Endothelial cell (in vitro differentiated cells): ENCODE measurements around the gene A4GNT. TPM values are rescaled to one million over a fixed set of nuclear protein-coding genes. Genes with fewer than 3 reads are reported as not detected.

Experiments used
- DNase-seq: peaks from one replicate; pipeline ENCODE4 v3.0.0; 2021; ENCODE audit warnings: low spot score
- H3K27ac Mint-ChIP-seq: one replicate; pipeline ENCODE4 v1.8.0; 2021; ENCODE audit warnings: mixed read lengths, inconsistent platforms; ENCODE audit not compliant: unreplicated experiment
- H3K27me3 Mint-ChIP-seq: one replicate; pipeline ENCODE4 v1.8.0; 2021; ENCODE audit warnings: mild to moderate bottlenecking, moderate library complexity, mixed read lengths, inconsistent platforms; ENCODE audit not compliant: unreplicated experiment
- H3K36me3 Mint-ChIP-seq: one replicate; pipeline ENCODE4 v1.8.0; 2021; ENCODE audit warnings: mild to moderate bottlenecking, low read depth, mixed read lengths, inconsistent platforms; ENCODE audit not compliant: unreplicated experiment
- H3K4me1 Mint-ChIP-seq: one replicate; pipeline ENCODE4 v1.8.0; 2021; ENCODE audit warnings: mild to moderate bottlenecking, mixed read lengths, inconsistent platforms; ENCODE audit not compliant: unreplicated experiment
- H3K4me3 Mint-ChIP-seq: one replicate; pipeline ENCODE4 v1.8.0; 2021; ENCODE audit warnings: mild to moderate bottlenecking, mixed read lengths, inconsistent platforms; ENCODE audit not compliant: unreplicated experiment
- H3K9me3 Mint-ChIP-seq: one replicate; pipeline ENCODE4 v1.8.0; 2021; ENCODE audit warnings: mixed read lengths, inconsistent platforms; ENCODE audit not compliant: unreplicated experiment
- CTCF ChIP-seq: fragments of 200-600 bp; sonication (generic); IDR thresholded peaks from one replicate; pipeline ENCODE4 v1.5.0; 2021; ENCODE audit warnings: antibody characterized with exemption; ENCODE audit not compliant: unreplicated experiment
- total RNA-seq: library from RNA; stranded (reverse); fragmentation: NEBNext Ultra II Directional; extraction: Animal tissue kit (Norgen Biotek cat#: 25700); gene quantifications from one replicate; pipeline ENCODE4 v1.2.1, GENCODE V29; 2021; ENCODE audit not compliant: unreplicated experiment

The A4GNT gene
- total RNA-seq, 1 donor from 2014 or later: not detected

GRCh38 chr3:138135146-138135832 lies 3.1 kb upstream of the A4GNT start:
- no peak for DNase-seq
- no peaks in the 10 kb centered on the region for H3K27me3 Mint-ChIP-seq
- no peak for TF ChIP-seq CTCF
- H3K27ac Mint-ChIP-seq: no peak overlapping the region
- H3K9me3 Mint-ChIP-seq: no peaks in the 10 kb centered on the region
- H3K36me3 Mint-ChIP-seq: no peaks in the 10 kb centered on the region
- H3K4me1 Mint-ChIP-seq: peaks cover 6% of the 10 kb centered on the region
- H3K4me3 Mint-ChIP-seq: no peak overlapping the region

DNA sequence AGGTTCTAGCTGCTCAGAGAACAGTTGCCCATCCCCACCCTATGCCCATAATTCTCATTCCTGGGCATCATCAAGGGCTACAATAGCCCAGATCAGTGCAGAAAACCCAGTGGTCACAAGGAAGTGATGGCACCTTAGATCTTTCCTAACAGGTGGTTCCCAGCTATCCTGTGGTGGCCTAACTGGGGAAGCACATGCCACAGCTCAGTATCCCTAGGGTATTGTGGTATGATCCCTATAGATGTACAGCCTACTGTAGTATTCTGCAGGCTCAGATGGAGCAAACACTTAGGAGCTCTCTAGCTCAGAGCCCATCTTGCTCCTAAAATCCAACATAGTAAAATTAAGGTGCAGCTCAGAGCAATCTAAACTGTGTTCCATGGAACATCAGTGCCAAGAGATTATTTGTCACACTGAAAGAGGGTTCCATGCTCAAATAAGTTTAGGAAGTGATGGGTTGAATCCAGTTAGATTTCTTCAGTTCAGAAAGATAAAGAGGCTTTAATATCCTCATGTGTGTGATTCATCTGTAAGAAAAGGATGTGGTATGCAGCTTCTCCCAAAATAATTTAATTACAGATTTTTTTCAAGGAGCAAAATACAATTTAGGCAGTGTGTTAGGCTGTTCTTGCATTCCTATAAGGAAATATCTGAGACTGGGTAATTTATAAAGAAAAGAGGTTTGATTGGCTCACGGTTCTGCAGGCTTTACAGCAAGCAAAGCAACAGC lies 4.4 kb downstream of the A4GNT start:
- no peak for DNase-seq
- Mint-ChIP-seq H3K36me3 (no peaks in the 10 kb centered on the region), H3K4me3 (no peak overlapping the region), H3K27ac (no peak overlapping the region), H3K4me1 (no peaks in the 10 kb centered on the region), H3K27me3 (peaks cover 3% of the 10 kb centered on the region), H3K9me3 (no peaks in the 10 kb centered on the region)
- no peak for TF ChIP-seq CTCF

DNA sequence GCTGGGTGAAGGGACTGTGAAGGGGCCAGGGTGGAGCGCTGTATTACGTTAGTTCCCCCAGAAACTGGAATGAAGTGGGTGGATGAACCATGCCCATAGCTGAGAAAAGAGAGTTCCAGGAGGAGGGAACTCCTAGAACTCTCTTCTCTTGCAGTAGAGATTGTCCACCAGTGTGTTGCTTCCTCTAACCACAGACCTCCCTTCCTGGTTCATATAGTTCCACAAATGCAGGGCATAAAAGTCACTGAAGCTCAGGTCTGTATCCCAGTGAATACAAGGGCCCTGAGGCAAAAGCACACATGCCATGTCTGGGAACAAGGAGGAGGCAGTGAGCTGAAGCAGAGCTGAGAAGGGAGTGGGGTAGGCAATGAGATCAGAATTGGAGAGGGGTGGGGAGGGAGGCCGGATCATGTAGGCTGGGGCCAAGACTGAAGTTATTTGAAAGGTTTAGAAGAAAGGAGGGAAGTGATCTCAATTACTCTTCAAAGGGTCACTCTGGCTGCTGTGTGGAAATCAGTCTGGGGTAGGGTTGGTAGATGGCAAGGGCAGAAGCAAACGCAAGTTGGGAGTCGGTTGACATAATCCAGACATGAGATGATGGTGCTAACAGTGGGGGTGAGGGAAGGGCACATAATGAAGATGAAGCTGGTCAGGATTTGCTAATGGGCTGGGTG lies 6.5 kb downstream of the A4GNT start:
- no peaks in the 10 kb centered on the region for H3K9me3 Mint-ChIP-seq
- no peak overlapping the region for H3K4me3 Mint-ChIP-seq
- no peaks in the 10 kb centered on the region for H3K36me3 Mint-ChIP-seq
- no peak for DNase-seq
- no peaks in the 10 kb centered on the region for H3K4me1 Mint-ChIP-seq
- H3K27ac Mint-ChIP-seq: no peak overlapping the region
- TF ChIP-seq CTCF: no peak
- peaks cover 3% of the 10 kb centered on the region for H3K27me3 Mint-ChIP-seq

DNA sequence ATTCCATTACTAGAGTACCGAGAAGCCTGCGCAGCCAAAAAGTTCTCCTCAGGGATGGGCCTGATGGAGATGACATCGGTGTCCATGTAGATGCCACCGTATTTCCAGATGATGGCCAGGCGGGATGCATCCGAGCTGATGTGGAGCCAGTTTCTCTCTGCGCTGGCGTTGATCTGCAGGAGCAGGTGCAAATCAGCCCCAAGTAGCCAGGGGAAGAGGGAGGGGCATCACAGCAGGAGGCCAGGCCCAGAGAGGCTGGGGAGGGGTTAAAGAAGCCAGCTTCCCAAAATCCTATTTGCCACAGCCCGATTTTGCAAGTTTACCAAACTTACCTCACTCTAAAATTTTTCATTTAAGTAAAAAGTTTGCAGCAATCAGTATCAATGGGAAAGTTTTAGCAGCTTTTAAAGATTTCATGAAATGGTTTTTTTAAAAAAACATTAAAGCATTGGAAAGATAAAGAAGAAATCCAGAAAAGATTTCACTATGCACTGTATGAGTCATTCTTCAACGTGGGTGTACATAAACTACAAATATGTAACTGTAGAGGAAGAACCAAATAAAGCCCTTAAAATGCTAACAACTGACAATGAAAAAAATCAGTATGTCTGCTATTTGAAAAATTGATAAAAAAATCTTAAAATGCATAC lies 7.4 kb downstream of the A4GNT start:
- Mint-ChIP-seq H3K36me3 (no peaks in the 10 kb centered on the region), H3K9me3 (no peaks in the 10 kb centered on the region), H3K27ac (no peak overlapping the region), H3K4me3 (no peak overlapping the region), H3K4me1 (no peaks in the 10 kb centered on the region), H3K27me3 (peaks cover 3% of the 10 kb centered on the region)
- no peak for DNase-seq
- no peak for TF ChIP-seq CTCF
